ENCODE measurements around the gene KIF1A.

GRCh38 chr2:240714747-240715725, 105.0 kb downstream of the KIF1A start:
- TF ChIP-seq, protein P1, sequence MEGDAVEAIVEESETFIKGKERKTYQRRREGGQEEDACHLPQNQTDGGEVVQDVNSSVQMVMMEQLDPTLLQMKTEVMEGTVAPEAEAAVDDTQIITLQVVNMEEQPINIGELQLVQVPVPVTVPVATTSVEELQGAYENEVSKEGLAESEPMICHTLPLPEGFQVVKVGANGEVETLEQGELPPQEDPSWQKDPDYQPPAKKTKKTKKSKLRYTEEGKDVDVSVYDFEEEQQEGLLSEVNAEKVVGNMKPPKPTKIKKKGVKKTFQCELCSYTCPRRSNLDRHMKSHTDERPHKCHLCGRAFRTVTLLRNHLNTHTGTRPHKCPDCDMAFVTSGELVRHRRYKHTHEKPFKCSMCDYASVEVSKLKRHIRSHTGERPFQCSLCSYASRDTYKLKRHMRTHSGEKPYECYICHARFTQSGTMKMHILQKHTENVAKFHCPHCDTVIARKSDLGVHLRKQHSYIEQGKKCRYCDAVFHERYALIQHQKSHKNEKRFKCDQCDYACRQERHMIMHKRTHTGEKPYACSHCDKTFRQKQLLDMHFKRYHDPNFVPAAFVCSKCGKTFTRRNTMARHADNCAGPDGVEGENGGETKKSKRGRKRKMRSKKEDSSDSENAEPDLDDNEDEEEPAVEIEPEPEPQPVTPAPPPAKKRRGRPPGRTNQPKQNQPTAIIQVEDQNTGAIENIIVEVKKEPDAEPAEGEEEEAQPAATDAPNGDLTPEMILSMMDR (IDR thresholded peaks at IDR 0.05): no peak
- no peak for TF ChIP-seq POLR2A (IDR thresholded peaks at IDR 0.05)
